HG03354 (cell line): ENCODE measurements around the gene MED17.
"Not testable (repeated sequence)": the region's sequence is repeated elsewhere in the genome, so short reads cannot be mapped to it uniquely, and the experiment has no call there.

Experiments used
- ATAC-seq: cut with Tn5 transposase; IDR thresholded peaks from one replicate; pipeline ENCODE4 v1.9.1; 2021; ENCODE audit warnings: mild to moderate bottlenecking; ENCODE audit not compliant: unreplicated experiment, poor library complexity, severe bottlenecking

MED17 gene

DNA sequence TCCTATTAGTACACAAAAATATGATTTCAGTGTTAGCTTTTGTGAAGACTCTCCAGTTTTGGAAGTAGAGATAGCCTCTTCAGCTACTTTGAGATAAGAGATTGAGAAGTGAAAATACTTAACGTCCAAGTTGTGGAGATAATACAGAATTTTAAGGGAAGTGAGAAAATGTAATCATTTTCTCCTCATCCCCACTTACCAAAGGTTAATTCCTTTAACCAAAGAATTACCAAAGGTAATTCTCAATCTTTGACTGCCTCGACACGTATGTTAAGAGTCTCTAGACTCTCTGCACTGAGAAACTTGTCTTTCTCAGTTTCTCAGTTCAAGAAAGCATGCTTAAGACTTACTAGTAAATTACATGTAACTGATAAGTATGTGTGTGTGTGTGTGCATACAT is 27.3 kb upstream of the MED17 start:
- no peak for ATAC-seq

DNA sequence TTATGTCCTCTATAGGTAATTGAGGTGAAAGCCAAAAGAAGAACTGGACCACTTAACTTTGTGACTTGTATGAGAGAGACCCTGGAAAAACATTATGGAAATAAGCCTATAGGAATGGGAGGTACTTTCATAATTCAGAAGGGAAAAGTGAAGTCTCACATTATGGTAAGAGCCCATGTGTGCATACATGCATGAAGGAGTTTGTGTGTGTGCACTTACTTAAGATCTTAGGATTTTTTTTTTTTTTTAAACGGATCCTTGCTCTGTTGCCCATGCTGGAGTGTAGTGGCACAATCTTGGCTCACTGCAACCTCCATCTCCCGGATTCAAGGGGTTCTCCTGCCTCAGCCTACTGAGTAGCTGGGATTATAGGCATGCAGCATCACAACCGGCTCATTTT is 26.8 kb upstream of the MED17 start:
- no peak for ATAC-seq

DNA sequence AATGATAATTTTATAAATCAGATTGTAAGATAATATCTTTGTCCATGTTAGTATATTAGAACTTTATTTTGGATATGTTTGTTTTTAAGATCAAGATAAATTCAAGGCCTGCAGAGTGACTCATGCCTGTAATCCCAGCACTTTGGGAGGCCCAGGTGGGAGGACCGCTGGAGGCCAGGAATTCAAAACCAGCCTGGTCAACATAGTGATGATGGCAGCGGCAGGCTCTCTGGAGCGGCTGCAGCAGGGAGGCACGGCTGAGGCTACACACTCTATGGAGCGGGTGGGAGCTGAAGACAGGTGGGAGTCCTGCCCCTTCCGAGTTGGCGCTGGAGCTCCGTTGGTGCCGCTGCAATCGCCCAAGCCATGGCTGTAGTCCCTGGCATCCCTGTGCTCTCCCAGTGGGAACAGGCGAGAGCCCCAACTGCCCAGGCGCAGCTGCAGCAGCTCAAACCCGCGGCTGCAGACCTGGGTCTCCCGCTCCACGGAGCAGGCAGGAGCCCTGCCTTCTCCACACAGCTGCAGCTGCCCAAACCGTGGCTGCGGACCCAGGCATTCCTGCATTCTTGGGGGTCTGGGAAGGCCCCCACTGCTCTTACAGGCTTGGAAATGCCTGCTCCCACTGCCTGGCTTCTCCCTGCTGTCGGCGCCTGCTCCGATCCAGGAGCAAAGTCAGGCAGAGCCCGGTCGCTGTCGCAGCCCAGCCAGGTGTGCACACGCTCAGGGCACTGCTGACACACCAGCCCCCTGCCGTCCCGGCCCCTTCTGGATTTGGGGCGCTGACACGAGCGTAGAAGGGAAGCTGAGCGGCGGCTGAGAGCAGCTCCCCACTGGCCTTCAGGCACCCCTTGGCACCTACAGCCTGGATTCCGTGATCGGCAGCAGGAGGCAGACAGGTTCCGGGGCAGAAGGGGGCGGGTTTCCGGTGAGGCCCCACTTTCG is 25.9 kb upstream of the MED17 start:
- no peak for ATAC-seq

DNA sequence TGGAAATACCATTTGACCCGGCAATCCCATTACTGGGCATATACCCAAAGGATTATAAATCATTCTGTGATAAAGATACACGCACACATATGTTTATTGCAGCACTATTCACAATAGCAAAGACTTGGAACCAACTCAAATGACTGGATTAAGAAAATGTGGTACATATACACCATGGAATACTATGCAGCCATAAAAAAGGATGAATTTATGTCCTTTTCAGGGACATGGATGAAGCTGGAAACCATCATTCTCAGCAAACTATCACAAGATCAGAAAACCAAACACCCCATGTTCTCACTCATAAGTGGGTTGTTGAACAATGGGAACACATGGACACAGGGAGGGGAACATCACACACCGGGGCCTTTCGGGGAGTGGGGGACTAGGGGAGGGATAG is 25.0 kb upstream of the MED17 start:
- ATAC-seq: not testable (repeated sequence)

DNA sequence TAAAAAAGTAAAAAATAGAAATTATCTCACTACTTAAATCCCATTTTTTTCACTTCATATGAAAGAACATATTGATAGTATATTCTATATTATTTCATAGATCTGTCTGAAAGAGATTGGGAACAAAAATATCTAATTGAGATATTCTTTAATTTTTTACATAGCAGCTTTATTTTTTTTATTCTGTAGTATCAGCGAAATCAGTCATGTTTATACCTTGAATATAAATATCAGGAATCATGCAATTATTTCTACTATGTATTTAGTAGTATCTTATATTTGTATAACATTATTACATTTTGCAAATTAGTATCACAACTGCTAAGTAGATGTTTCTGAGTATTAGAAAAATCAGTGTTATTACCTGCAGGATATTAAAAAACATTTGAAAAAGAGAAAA is 22.2 kb upstream of the MED17 start:
- no peak for ATAC-seq

DNA sequence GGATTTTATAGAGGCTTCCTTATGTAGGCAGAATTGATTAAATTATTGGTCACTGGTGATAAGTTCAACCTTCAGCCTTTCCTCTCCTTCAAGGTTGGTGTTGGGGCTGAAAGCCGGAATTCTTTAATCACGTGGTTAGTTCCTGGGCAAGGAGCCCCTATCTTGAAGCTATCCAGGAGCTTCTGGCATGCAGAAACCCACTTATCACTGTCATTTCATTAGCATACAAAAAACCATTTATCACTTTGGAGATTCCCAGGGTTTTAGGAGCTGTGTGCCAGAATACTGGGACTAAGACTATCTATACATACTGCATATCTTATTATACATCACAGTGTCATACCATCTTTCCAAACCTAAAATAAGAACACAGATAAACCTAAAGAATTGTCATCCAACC is 18.5 kb upstream of the MED17 start:
- no peak for ATAC-seq

DNA sequence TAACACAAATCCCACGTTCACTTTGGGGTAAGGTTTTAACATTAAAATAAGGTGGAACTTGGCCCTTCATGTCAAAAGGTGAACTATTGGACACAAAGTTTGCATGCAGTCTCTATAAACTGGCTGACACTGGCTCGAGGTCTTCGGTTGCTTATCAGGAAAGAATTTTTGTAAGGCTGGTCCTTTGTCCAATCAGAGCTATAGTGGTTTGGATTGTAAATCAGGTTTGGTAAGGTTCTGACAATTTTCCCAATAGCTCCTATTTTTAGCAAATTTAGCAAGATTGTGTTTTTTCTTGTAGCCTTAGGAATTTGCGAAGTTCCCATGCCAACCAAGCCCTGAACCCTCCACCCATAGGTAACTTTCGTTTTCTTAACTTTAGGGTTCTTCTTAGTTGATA is 17.6 kb upstream of the MED17 start:
- ATAC-seq: no peak

DNA sequence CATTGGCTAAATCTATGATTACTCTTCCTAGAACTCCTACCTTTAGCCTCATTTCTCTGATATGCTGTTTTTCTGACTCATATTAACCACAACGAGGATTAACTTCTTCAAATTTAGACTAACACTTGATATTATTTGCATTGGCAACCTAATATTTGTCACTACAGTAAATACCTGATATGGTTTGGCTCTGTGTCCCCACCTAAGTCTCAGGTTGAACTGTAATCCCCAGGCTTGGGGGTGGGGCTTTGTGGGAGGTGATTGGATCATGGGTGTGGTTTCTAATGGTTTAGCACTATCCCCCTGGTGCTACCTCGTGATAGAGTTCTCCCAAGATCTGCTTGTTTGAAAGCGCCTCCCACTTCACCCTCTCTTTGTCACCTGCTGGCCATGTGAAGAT is 17.1 kb upstream of the MED17 start:
- no peak for ATAC-seq

DNA sequence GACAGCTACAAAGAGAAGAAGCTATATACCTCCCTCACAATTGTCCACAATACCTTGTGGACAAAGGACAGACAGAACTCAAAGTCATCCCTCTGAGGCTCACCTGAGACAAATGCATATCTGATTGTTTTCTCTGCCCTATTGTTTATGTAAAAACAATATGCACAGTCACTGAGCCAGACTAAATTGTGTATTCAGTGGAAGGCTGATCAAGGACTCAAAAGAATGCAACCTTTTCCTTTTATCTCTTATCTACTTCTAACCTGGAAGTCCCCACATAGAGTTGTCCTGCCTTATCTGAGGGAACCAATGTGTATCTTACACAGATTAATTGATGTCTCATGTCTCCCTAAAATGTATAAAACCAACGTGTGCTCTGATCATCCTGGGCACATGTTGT is 13.9 kb upstream of the MED17 start:
- ATAC-seq: no peak

DNA sequence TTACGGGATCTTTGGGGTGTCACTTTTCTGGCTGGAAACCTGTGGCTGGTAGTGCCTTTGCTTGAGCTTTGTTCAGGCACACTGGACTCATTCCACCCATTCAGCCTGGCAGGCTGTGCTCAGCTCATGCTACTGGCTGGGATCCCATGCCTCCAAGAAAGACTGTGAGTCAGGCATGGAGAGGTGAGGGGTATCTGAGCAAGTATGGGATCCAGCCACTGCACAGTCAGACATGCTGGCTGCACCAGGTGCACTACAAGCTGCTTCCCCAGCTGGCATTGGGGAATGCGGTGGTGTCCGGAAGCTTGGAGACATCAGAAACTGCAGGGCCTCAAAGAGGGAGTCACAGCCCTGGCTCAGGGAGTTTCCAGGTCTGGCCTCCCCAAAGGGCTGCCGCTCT is 12.0 kb upstream of the MED17 start:
- ATAC-seq: no peak

DNA sequence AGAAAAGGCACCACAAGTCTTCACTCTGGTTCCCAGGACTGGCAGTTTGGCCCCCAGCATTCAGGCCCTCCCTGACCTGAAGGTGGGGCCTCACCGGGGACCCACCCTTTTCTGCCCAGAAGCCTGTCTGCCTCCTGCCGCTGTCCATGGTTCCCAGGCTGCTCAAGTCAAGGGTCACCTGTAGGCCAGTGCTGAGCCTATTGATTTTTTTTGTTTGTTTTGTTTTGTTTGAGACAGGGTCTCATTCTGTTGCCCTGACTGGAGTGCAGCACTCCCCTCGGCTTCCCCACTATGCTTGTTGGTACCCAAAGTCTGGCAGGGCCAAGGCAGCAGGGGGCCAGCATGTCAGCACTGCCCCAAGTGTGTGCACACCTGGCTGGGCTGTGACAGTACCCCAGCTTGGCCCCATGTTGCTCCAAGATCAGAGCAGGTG is 11.0 kb upstream of the MED17 start:
- no peak for ATAC-seq

DNA sequence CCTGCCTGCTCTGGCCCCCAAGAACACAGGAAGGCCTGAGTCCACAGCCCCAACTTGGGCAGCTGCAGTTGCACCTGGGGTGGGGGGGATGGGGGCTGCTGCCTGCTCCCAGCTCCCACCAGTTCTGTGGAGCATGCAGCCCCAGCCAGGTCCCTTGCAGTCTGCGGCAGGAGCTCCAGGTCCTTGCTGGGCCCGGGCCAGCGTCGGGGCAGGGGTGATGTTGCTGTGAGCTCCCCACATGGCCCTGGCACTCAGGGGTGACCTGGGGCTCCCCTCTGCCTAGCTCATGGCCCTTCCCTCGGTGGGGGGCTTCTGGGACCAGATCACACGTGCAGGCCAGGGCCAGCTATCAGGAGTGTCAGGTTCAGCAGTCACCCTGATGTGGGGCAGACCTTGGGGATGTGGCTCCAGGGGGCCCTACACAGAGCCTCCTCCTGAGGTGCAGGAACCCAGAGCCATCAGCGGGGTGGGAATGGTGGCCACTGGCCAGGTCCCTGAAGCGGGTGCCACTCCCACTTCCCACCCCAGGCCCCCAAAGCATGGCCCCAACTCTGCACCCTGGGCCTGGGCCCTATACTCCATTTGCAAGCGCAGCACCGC is 10.4 kb upstream of the MED17 start:
- no peak for ATAC-seq

DNA sequence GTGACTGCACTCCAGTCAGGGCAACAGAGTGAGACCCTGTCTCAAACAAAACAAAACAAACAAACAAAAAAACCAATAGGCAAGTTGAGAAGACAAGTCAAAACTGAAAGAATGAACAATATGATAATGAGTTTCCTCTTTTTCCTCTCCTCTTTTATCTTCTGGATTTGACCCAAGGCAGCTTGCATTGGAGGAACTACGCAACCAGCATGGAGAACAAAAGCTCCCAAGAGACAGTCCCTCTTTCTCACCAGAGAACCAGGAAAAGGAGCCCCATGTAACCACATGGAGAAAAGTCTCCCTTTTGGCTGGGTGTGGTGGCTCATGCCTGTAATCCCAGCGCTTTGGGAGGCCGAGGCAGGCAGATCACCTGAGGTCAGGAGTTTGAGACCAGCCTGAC is 9.5 kb upstream of the MED17 start:
- ATAC-seq: not testable (repeated sequence)

DNA sequence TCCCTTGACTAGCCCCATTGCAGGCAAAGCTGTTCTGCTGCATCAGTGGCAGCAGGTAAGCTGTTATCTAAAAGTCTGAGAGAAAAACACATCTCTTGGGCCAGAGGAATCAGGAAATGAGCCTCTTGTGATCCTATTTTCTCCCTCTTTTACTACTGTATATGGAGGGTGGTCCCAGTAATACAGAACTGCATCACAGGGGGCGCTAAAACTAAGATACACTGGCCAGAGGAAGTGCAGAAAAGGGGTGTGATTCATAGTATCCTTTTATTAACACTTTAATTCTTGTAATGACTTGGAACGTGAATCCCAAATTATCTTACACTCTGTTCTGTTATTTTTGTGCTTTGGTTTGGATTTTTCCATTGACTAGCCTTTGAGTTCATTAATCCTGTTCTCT is 8.8 kb upstream of the MED17 start:
- ATAC-seq: no peak

DNA sequence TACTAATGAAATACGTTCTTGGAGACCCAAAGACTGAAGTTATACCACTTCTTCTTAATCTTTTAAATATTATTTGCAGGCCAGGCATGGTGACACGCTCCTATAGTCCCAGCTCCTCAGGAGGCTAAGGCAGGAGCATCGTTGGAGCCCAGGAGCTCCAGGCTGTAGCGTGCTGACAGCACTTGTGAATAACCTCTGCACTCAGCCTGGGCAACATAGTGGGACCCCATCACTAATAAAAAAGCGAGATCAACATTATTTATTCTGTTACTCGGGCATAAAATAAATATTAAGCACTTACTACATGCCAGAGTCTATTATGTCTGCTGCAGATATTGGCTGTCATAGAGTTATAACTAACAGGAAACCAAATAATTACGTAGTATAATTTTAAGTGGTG is 720 bp upstream of the MED17 start:
- ATAC-seq: no peak

DNA sequence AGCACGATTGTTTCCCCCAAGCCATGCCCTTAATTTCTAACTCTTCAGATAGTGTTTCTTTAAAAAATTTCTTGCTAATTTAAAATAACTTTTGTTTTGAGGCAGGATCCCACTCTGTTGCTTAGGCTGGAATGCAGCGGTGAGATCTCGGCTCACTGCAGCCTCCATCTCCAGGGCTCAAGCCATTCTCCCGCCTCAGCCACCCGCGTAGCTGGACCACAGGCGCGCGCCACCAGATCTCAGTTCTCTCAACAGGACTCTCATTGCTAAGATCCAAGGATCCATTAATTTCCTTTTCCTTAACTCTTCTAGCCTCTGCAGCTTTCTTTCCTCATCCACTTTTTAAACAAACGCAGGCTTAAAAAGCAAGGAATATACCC is 327 bp upstream of the MED17 start:
- ATAC-seq: peak; percentile 61

DNA sequence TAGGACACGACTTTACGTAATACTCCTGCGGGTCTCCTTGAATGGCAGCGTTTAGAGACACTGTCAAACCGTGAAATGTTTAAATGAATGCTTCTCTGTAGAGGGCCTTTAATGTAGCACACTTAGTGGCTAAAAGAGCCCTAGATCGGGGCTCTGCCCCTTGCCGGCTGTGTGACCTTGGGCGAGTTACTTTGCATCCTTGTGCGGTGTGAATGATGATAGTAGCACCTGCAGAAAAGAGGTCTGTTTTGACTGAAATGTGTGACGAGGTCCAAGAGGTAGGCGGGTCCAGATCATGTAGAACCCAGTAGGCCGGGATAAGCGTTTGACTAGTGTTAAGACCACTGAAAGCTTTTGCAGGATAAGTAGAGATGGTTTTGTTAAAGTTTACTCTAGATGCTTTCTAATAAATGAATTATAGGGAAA is 866 bp downstream of the MED17 start:
- ATAC-seq: peak; percentile 44

DNA sequence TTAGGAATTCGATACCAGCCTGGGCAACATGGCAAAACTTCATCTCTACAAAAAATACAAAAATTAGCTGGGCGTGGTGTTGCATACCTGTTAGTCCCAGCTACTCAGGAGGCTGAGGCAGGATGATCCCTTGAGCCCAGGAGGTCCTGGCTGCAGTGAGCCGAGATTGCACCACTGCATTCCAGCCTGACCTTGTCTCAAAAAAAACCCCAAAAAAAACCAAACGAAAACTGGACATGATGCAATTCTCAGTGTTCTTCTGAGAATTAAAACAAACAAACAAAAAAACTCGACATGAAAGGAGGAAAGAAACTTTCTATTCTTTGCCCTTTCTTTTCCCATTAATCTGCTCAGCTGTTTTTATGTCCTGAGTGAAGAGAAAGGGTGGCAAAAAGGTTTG is 7.4 kb downstream of the MED17 start:
- ATAC-seq: no peak

DNA sequence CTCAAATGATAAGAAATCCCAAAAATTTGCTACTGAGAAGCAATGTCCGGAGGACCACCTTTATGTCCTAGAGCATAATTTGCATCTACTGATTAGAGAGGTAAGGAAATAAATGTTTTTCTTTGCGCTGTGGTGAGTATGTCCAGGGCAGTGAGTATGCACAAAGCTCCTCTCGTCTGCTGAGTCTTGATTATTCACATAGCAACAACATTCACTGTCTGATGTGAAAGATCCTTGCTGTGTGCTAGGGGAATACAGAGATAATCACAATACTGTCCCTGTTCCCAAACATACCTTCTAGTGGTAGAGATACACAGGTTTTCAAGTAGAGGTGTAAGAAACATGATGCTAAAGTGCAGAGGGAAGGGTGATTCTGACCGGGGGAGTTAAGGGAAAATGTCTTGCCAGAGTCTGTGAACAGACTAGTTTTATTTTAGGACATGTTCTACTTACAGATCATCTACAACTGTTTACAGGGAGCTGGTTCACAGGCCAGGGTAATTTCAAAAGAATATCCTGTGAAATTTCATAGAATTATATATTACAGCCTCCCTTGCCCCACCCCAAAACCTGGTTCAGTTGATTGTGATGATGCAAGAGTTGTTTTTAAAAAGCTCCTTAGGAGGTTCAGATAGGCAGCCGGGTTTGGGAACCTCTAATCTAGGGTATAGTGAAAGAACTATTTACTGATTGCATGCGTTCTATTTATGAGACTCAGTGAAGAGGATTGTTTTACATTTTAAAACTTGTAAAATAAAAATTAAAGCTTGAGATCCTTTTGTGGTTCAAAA is 12.6 kb downstream of the MED17 start:
- ATAC-seq: no peak

DNA sequence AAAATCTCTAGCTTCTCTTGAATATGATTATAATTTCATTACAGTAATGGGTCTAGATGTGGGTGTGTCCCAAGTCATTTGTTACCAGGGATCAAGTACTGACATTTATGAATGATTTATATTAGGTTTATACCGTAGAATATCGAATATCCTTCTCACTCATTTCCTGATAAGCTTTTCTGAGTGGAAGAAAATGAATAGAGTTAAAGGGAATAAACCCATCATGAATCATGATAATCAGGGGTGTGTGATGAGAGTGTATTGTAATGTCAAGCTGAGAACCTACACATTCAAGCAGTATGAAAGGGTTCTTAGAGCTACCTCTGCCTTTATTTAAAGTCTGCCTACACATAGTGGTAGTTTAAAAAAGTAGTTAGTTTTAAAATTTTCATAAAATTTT is 17.3 kb downstream of the MED17 start:
- no peak for ATAC-seq

DNA sequence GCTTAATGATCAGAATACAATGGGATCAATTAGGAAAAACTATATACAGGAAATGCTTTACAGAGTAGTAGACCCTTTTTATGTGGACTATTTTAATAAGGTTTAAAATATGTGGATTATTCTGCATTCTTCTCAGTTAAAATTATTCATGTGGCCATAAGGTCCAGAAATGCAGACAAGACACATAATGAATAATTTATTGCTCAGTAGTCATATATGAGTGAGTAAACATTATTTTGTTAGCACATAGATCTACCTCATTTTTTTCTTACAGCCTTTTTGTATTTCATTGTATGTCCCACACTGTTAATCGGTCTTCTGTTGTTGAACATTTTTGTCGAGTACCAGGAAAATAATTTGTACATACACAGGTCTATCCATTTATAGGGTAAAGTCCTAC is 20.8 kb downstream of the MED17 start:
- ATAC-seq: no peak
